ENCODE data around the gene KRT40. TPM values are rescaled to one million over a fixed set of nuclear protein-coding genes. Genes with fewer than 3 reads are reported as not detected.

Gene KRT40
- total RNA-seq, 1 donor from 2014 or later, result not detected

- Mint-ChIP-seq H3K9me3 (no peaks in the 10 kb centered on the region), H3K27me3 (ENCODE audit: low read depth) (no peaks in the 10 kb centered on the region), H3K36me3 (ENCODE audit: low read depth) (no peaks in the 10 kb centered on the region), H3K4me1 (peaks cover 27% of the 10 kb centered on the region), H3K27ac (ENCODE audit: unreplicated experiment) (no peak overlapping the region), H3K4me3 (no peak overlapping the region)
- no peak for TF ChIP-seq CTCF (conservative IDR thresholded peaks at IDR 0.05)
- DNase-seq (ENCODE audit: low read depth, low spot score), result no peak
Observed at GRCh38 chr17:40935624-40936023, 48.5 kb downstream of the KRT40 start.

GRCh38 chr17:40932608-40933007, 51.5 kb downstream of the KRT40 start:
- peaks cover 25% of the 10 kb centered on the region for H3K4me1 Mint-ChIP-seq
- no peak overlapping the region for H3K27ac Mint-ChIP-seq (ENCODE audit: unreplicated experiment)
- H3K4me3 Mint-ChIP-seq, result no peak overlapping the region
- H3K36me3 Mint-ChIP-seq (ENCODE audit: low read depth), result no peaks in the 10 kb centered on the region
- peaks cover 2% of the 10 kb centered on the region for H3K9me3 Mint-ChIP-seq
- no peak for DNase-seq (ENCODE audit: low read depth, low spot score)
- H3K27me3 Mint-ChIP-seq (ENCODE audit: low read depth), result no peaks in the 10 kb centered on the region
- TF ChIP-seq CTCF (conservative IDR thresholded peaks at IDR 0.05), result no peak

DNA sequence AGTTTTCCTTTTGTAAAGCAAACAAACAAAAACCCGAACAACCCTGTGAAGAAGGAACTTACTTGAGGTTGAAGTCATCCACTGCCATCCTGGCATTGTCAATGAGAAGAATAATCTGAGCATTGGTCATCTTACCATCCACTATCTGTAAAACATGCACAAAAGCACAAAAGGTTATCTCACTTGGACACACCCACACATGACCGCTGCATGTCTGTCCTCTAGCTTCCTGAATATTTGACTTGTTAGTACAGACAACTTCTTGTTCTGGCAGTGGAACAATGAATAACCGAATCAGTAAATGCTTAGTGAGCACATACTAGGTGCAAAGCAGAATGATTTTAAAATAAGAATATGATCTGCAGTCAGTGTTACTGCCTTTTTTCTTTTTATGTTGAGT, 52.8 kb downstream of the KRT40 start:
- TF ChIP-seq CTCF (conservative IDR thresholded peaks at IDR 0.05), result no peak
- Mint-ChIP-seq H3K27ac (ENCODE audit: unreplicated experiment) (no peak overlapping the region), H3K9me3 (peaks cover 2% of the 10 kb centered on the region), H3K4me1 (peaks cover 28% of the 10 kb centered on the region), H3K4me3 (no peak overlapping the region), H3K27me3 (ENCODE audit: low read depth) (peaks cover under 1% of the 10 kb centered on the region), H3K36me3 (ENCODE audit: low read depth) (no peaks in the 10 kb centered on the region)
- DNase-seq (ENCODE audit: low read depth, low spot score), result no peak

Other genes with a start within 250 kb of the KRT40 start
- gene KRT25, start 229.0 kb downstream of the KRT40 start, total RNA-seq, result not detected in 2 replicates
- gene KRT26, start 212.1 kb downstream of the KRT40 start, total RNA-seq, result not detected in 2 replicates
- gene KRT27, start 201.8 kb downstream of the KRT40 start, total RNA-seq, result not detected in 2 replicates
- not detected in 2 replicates for gene KRT28, start 184.4 kb downstream of the KRT40 start, total RNA-seq
- 33.2 and 39.1 TPM in 2 replicates for gene KRT10, start 161.7 kb downstream of the KRT40 start, total RNA-seq
- gene KRT12, start 117.1 kb downstream of the KRT40 start, total RNA-seq, result not detected in 2 replicates
- gene KRT20, start 99.1 kb downstream of the KRT40 start, total RNA-seq, result not detected in 2 replicates
- not detected in 2 replicates for gene KRT23, start 46.7 kb downstream of the KRT40 start, total RNA-seq
- gene KRT39, start 17.4 kb downstream of the KRT40 start, total RNA-seq, result not detected in 2 replicates
- gene KRTAP3-3, start 9.8 kb upstream of the KRT40 start, total RNA-seq, result not detected in 2 replicates
- gene KRTAP3-2, start 15.6 kb upstream of the KRT40 start, total RNA-seq, result not detected in 2 replicates
- not detected in 2 replicates for gene KRTAP3-1, start 24.8 kb upstream of the KRT40 start, total RNA-seq
- gene KRTAP1-5, start 42.9 kb upstream of the KRT40 start, total RNA-seq, result not detected in 2 replicates
- gene KRTAP1-4, start 45.9 kb upstream of the KRT40 start, total RNA-seq, result not detected in 2 replicates
- gene KRTAP1-3, start 50.5 kb upstream of the KRT40 start, total RNA-seq, result not detected in 2 replicates
- gene KRTAP1-1, start 57.1 kb upstream of the KRT40 start, total RNA-seq, result not detected in 2 replicates
- not detected in 2 replicates for gene KRTAP2-1, start 63.0 kb upstream of the KRT40 start, total RNA-seq
- gene KRTAP2-2, start 70.9 kb upstream of the KRT40 start, total RNA-seq, result not detected in 2 replicates
- not detected in 2 replicates for gene KRTAP2-3, start 75.8 kb upstream of the KRT40 start, total RNA-seq
- not detected in 2 replicates for gene KRTAP2-4, start 81.6 kb upstream of the KRT40 start, total RNA-seq
- gene KRTAP4-7, start 99.8 kb upstream of the KRT40 start, total RNA-seq, result not detected in 2 replicates
- gene KRTAP4-8, start 113.8 kb upstream of the KRT40 start, total RNA-seq, result not detected in 2 replicates
- not detected in 2 replicates for gene KRTAP4-16, start 117.9 kb upstream of the KRT40 start, total RNA-seq
- not detected in 2 replicates for gene KRTAP4-9, start 121.1 kb upstream of the KRT40 start, total RNA-seq
- not detected in 2 replicates for gene KRTAP4-11, start 134.0 kb upstream of the KRT40 start, total RNA-seq
- not detected in 2 replicates for gene KRTAP4-12, start 139.9 kb upstream of the KRT40 start, total RNA-seq
- gene KRTAP4-6, start 156.2 kb upstream of the KRT40 start, total RNA-seq, result not detected in 2 replicates
- gene KRTAP4-5, start 165.5 kb upstream of the KRT40 start, total RNA-seq, result not detected in 2 replicates
- gene KRTAP4-4, start 176.4 kb upstream of the KRT40 start, total RNA-seq, result not detected in 2 replicates
- gene KRTAP4-3, start 183.9 kb upstream of the KRT40 start, total RNA-seq, result not detected in 2 replicates
- not detected in 2 replicates for gene KRTAP4-2, start 193.9 kb upstream of the KRT40 start, total RNA-seq
- gene KRTAP4-1, start 200.6 kb upstream of the KRT40 start, total RNA-seq, result not detected in 2 replicates
- not detected in 2 replicates for gene KRTAP9-1, start 205.6 kb upstream of the KRT40 start, total RNA-seq
- gene KRTAP9-2, start 242.3 kb upstream of the KRT40 start, total RNA-seq, result not detected in 2 replicates
- gene KRTAP9-3, start 248.1 kb upstream of the KRT40 start, total RNA-seq, result not detected in 2 replicates

All from neural crest cell (in vitro differentiated cells).